Measurements from ENCODE around the gene RPN1. TPM values are rescaled to one million over a fixed set of nuclear protein-coding genes. Genes with fewer than 3 reads are reported as not detected.

Gene RPN1
- total and polyA plus RNA-seq, 2 donors (not counting 3 experiments of a cell fraction or from before 2014, with no cell fraction given), result 250 to 266 TPM

Other genes with a start within 250 kb of the RPN1 start
- not detected in 2 replicates for gene DNAJB8, start 183.9 kb downstream of the RPN1 start, total RNA-seq
- not detected in 2 replicates for gene DNAJB8, start 183.9 kb downstream of the RPN1 start, polyA plus RNA-seq
- 62.2 and 63.9 TPM in 2 replicates for gene GATA2, start 157.6 kb downstream of the RPN1 start, total RNA-seq
- 28.8 and 35.6 TPM in 2 replicates for gene GATA2, start 157.6 kb downstream of the RPN1 start, polyA plus RNA-seq
- 249 and 262 TPM in 2 replicates for gene RAB7A, start 75.4 kb upstream of the RPN1 start, total RNA-seq
- 215 and 243 TPM in 2 replicates for gene RAB7A, start 75.4 kb upstream of the RPN1 start, polyA plus RNA-seq
- gene ACAD9, start 228.8 kb upstream of the RPN1 start, total RNA-seq, result 56.0 and 65.8 TPM in 2 replicates
- gene ACAD9, start 228.8 kb upstream of the RPN1 start, polyA plus RNA-seq, result 55.2 and 58.6 TPM in 2 replicates